Measurements from ENCODE around the gene KIAA0232.

DNA sequence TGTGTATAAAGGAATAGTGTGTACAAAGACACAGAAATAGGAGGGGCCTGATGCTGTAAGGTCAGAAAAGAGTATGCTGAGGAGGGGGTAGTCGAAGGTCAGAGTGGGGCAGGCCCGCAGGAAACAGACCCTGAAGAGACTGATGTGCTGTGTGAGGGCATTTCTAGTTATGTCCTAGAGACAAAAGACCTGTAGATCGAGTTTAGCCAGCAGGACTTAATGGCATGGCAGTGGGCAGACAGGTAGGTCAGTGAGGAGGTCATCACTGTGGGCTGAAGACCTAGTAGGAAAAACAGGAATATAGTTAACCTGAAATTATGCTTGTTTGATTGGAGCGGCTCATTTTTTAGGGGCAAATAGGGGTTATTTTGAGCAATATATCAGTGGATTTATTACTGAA, 57.1 kb downstream of the KIAA0232 start:
- TF ChIP-seq, protein P1, sequence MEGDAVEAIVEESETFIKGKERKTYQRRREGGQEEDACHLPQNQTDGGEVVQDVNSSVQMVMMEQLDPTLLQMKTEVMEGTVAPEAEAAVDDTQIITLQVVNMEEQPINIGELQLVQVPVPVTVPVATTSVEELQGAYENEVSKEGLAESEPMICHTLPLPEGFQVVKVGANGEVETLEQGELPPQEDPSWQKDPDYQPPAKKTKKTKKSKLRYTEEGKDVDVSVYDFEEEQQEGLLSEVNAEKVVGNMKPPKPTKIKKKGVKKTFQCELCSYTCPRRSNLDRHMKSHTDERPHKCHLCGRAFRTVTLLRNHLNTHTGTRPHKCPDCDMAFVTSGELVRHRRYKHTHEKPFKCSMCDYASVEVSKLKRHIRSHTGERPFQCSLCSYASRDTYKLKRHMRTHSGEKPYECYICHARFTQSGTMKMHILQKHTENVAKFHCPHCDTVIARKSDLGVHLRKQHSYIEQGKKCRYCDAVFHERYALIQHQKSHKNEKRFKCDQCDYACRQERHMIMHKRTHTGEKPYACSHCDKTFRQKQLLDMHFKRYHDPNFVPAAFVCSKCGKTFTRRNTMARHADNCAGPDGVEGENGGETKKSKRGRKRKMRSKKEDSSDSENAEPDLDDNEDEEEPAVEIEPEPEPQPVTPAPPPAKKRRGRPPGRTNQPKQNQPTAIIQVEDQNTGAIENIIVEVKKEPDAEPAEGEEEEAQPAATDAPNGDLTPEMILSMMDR (IDR thresholded peaks at IDR 0.05): no peak
- no peak for TF ChIP-seq POLR2AphosphoS5 (IDR thresholded peaks at IDR 0.05)

Data from suprapubic skin (tissue), 3 donors.